Measurements from ENCODE around the gene PARD6B.

The PARD6B gene, protein sequence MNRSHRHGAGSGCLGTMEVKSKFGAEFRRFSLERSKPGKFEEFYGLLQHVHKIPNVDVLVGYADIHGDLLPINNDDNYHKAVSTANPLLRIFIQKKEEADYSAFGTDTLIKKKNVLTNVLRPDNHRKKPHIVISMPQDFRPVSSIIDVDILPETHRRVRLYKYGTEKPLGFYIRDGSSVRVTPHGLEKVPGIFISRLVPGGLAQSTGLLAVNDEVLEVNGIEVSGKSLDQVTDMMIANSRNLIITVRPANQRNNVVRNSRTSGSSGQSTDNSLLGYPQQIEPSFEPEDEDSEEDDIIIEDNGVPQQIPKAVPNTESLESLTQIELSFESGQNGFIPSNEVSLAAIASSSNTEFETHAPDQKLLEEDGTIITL

DNA sequence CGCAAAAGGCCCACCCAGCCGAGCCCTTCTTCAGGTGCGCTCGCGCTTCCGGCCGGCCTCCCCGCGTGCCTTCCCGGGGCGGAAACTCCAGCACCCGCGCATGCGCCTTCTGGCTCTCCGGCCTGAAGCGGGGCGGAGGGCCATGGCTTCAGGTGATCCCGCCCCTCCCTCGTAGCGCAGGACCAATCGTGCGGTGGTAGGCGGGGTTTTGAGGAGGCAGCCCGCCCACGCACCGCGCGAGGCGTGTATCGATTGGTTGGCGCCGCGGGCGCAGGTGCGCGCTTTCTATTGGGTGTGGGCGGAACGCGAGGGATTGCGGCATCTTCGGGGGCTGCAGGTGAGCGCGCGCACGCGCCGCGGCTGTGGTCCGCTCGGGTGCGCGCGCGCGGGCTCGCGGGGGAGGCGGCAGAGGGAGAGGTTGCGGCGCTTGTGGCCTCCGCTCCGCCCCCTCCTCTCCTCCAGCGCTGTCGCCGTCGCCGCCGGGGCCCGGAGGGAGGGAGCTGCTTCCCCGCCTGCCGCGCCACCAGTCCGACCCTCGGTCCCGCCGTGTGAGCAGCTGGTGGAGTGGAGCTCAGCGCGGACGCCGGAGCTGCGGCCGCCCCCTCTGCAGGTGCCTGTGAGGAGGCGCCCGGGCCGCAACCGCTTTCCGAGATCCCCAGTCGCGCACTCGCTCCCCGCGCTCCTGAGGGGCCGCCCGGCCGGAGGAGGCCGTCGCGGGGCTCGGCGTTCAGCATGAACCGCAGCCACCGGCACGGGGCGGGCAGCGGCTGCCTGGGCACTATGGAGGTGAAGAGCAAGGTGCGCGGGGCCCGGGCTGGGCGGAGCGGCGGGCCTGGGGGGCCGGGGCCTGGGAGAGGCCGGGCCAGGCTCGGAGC, at the start of gene PARD6B:
Gene PARD6B (plus strand): TSS at position 526 of the 875 bp plus-strand sequence. CDS start 207 bp downstream, at position 733.
- ChIA-PET POLR2A (interaction anchor here (0.6 to 0.9 kb wide), 2 partner anchors 227 to 1681 kb away, joined by 3 to 6 read pairs; partner anchors contain the start of genes DPM1 and MOCS3), CTCF (interaction anchor here (1.0 to 1.3 kb wide), 2 partner anchors 18 to 63 kb away, joined by 3 to 5 read pairs; partner anchors contain the start of gene BCAS4)
- DNase-seq (ENCODE audit: extremely low spot score): peak; percentile 100
- TF ChIP-seq CTCF (IDR thresholded peaks at IDR 0.05; ENCODE audit: control extremely low read depth, extremely low read depth, low read depth, missing control alignments): no peak

DNA sequence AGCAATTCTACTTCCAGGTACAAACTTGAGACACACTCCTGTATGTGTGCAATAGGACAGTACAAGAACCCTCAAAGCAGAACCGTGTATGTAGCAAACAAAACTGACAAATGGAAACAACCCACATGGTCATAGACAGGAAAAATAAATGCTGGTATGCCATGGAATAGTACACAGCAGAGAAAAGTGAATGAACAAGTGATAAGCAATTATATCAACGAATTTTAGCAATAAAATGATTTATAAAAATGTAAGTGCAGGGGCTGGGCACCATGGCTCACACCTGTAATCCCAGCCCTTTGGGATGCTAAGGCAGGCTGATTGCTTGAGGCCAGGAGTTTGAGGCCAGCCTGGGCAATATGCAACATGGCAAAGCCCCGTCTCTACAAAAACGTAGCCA, 49.3 kb upstream of the PARD6B start:
- DNase-seq (ENCODE audit: extremely low spot score): no peak
- CTCF ChIA-PET: no interaction called here
- POLR2A ChIA-PET: no interaction called here
- no peak for TF ChIP-seq CTCF (IDR thresholded peaks at IDR 0.05; ENCODE audit: control extremely low read depth, extremely low read depth, low read depth, missing control alignments)

- ChIA-PET CTCF (no interaction called here), POLR2A (no interaction called here)
- TF ChIP-seq CTCF (IDR thresholded peaks at IDR 0.05; ENCODE audit: control extremely low read depth, extremely low read depth, low read depth, missing control alignments): no peak
- DNase-seq (ENCODE audit: extremely low spot score): no peak
Measured at GRCh38 chr20:50682947-50683530, 48.3 kb upstream of the PARD6B start.

GRCh38 chr20:50683570-50683969, 47.8 kb upstream of the PARD6B start:
- TF ChIP-seq CTCF (IDR thresholded peaks at IDR 0.05; ENCODE audit: control extremely low read depth, extremely low read depth, low read depth, missing control alignments): no peak
- ChIA-PET POLR2A (no interaction called here), CTCF (no interaction called here)
- DNase-seq (ENCODE audit: extremely low spot score): no peak

- CTCF ChIA-PET: no interaction called here
- POLR2A ChIA-PET: no interaction called here
- DNase-seq (ENCODE audit: extremely low spot score): no peak
- no peak for TF ChIP-seq CTCF (IDR thresholded peaks at IDR 0.05; ENCODE audit: control extremely low read depth, extremely low read depth, low read depth, missing control alignments)
Measured at GRCh38 chr20:50686821-50687220, 44.6 kb upstream of the PARD6B start.

DNA sequence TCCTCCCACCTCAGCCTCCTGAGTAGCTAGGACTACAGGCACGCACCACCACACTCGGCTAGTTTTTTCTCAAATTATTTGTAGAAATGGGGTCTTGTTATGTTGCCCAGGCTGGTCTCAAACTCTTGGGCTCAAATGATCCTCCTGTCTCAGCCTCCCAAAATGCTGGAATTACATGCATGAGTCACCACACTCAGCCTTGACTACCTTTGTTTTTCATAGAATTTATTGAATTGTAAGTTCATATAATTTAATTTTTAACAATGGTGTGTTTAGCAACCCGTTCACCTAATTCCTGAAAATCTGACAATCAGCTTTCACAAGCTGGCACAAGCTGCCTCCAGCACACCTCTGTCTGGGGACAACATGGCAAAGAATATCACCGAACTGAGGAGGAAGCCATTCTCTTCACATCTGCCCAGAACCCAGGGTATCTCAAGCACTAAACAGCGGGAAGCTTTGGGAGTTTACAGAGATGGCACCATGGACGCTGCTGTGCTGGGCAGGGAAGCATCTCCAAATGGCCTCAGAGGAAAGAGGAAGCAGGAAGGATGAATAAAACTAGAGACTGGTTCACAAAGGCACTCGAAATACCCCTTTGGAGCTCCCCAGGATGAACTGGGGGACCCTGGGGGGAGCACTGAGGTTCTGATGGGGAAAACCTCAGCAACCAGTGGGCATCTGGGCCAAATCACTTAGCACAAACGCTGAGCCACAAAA, 43.0 kb upstream of the PARD6B start:
- TF ChIP-seq CTCF (IDR thresholded peaks at IDR 0.05; ENCODE audit: control extremely low read depth, extremely low read depth, low read depth, missing control alignments): no peak
- ChIA-PET POLR2A (no interaction called here), CTCF (no interaction called here)
- no peak for DNase-seq (ENCODE audit: extremely low spot score)
